ENCODE data around the gene PITPNC1.

The PITPNC1 gene

GRCh38 chr17:67485666-67486065, 108.6 kb downstream of the PITPNC1 start:
- Histone ChIP-seq H3K79me2 (ENCODE audit: insufficient read depth, low read depth) (peaks cover 17% of the 10 kb centered on the region; the same call in 1 of the 2 replicates), H3K4me1 (ENCODE audit: low read depth, poor library complexity, severe bottlenecking) (no peaks in the 10 kb centered on the region), H3K4me3 (IDR thresholded peaks at IDR 0.05; ENCODE audit: insufficient read depth, low read depth, low read length) (no peak overlapping the region), H3K9ac (no peak overlapping the region), H2AFZ (ENCODE audit: low read depth) (no peak overlapping the region), H3K4me2 (no peak overlapping the region), H3K36me3 (ENCODE audit: insufficient read depth) (no peaks in the 10 kb centered on the region), H4K20me1 (ENCODE audit: insufficient read depth) (no peaks in the 10 kb centered on the region), H3K27me3 (ENCODE audit: insufficient read depth, low read depth) (no peaks in the 10 kb centered on the region), H3K27ac (no peak overlapping the region)
- TF ChIP-seq CTCF (conservative IDR thresholded peaks at IDR 0.05; ENCODE audit: low read depth, low read length), result no peak

- Histone ChIP-seq H3K9ac (no peak overlapping the region), H3K27ac (no peak overlapping the region), H3K4me1 (ENCODE audit: low read depth, poor library complexity, severe bottlenecking) (no peaks in the 10 kb centered on the region), H2AFZ (ENCODE audit: low read depth) (no peak overlapping the region), H3K27me3 (ENCODE audit: insufficient read depth, low read depth) (no peaks in the 10 kb centered on the region), H3K4me3 (IDR thresholded peaks at IDR 0.05; ENCODE audit: insufficient read depth, low read depth, low read length) (no peak overlapping the region), H3K4me2 (no peak overlapping the region), H4K20me1 (ENCODE audit: insufficient read depth) (no peaks in the 10 kb centered on the region), H3K36me3 (ENCODE audit: insufficient read depth) (no peaks in the 10 kb centered on the region), H3K79me2 (ENCODE audit: insufficient read depth, low read depth) (peaks cover 17% of the 10 kb centered on the region; the same call in 1 of the 2 replicates)
- TF ChIP-seq CTCF (conservative IDR thresholded peaks at IDR 0.05; ENCODE audit: low read depth, low read length), result no peak
Measured at GRCh38 chr17:67487506-67487905, 110.4 kb downstream of the PITPNC1 start.

GRCh38 chr17:67488161-67488560, 111.1 kb downstream of the PITPNC1 start:
- H3K9ac ChIP-seq, result no peak overlapping the region
- peaks cover 17% of the 10 kb centered on the region; the same call in 1 of the 2 replicates for H3K79me2 ChIP-seq (ENCODE audit: insufficient read depth, low read depth)
- peaks cover 4% of the 10 kb centered on the region; the same call in 1 of the 2 replicates for H4K20me1 ChIP-seq (ENCODE audit: insufficient read depth)
- no peak for TF ChIP-seq CTCF (conservative IDR thresholded peaks at IDR 0.05; ENCODE audit: low read depth, low read length)
- no peaks in the 10 kb centered on the region for H3K27me3 ChIP-seq (ENCODE audit: insufficient read depth, low read depth)
- H3K4me3 ChIP-seq (IDR thresholded peaks at IDR 0.05; ENCODE audit: insufficient read depth, low read depth, low read length), result no peak overlapping the region
- H3K36me3 ChIP-seq (ENCODE audit: insufficient read depth), result no peaks in the 10 kb centered on the region
- no peaks in the 10 kb centered on the region for H3K4me1 ChIP-seq (ENCODE audit: low read depth, poor library complexity, severe bottlenecking)
- H3K4me2 ChIP-seq, result no peak overlapping the region
- no peak overlapping the region for H3K27ac ChIP-seq
- no peak overlapping the region for H2AFZ ChIP-seq (ENCODE audit: low read depth)

GRCh38 chr17:67488768-67489167, 111.7 kb downstream of the PITPNC1 start:
- H3K4me1 ChIP-seq (ENCODE audit: low read depth, poor library complexity, severe bottlenecking), result no peaks in the 10 kb centered on the region
- H4K20me1 ChIP-seq (ENCODE audit: insufficient read depth), result peaks cover 4% of the 10 kb centered on the region; the same call in 1 of the 2 replicates
- H2AFZ ChIP-seq (ENCODE audit: low read depth), result no peak overlapping the region
- no peak overlapping the region for H3K9ac ChIP-seq
- peaks cover 17% of the 10 kb centered on the region; the same call in 1 of the 2 replicates for H3K79me2 ChIP-seq (ENCODE audit: insufficient read depth, low read depth)
- H3K27ac ChIP-seq, result no peak overlapping the region
- no peaks in the 10 kb centered on the region for H3K36me3 ChIP-seq (ENCODE audit: insufficient read depth)
- no peak overlapping the region for H3K4me3 ChIP-seq (IDR thresholded peaks at IDR 0.05; ENCODE audit: insufficient read depth, low read depth, low read length)
- no peak overlapping the region for H3K4me2 ChIP-seq
- H3K27me3 ChIP-seq (ENCODE audit: insufficient read depth, low read depth), result no peaks in the 10 kb centered on the region
- no peak for TF ChIP-seq CTCF (conservative IDR thresholded peaks at IDR 0.05; ENCODE audit: low read depth, low read length)
